MCF 10A (cell line): ENCODE results near the gene POLR1G. TPM values are rescaled to one million over a fixed set of nuclear protein-coding genes. Genes with fewer than 3 reads are reported as not detected.
"Not testable (repeated sequence)": the region's sequence is repeated elsewhere in the genome, so short reads cannot be mapped to it uniquely, and the experiment has no call there.

Experiments
- BruUV-seq: library from RNA; stranded (reverse); fragments of 400-500 nt; replicated peaks from 2 replicates; lab custom pipeline; 2021; lab: Mats Ljungman, UMichigan
- CTCF ChIA-PET: fragments of 300-600 bp; sonication (Branson Sonifier 250); formaldehyde crosslinking; extraction: SDS; loops from one replicate; lab custom pipeline; 2021; ENCODE audit warnings: antibody characterized with exemption, inconsistent platforms; lab: Yijun Ruan, JAX
- POLR2A ChIA-PET: fragments of 300-600, 350-650 bp; sonication (Branson Sonifier 250); formaldehyde crosslinking; extraction: SDS; loops from one replicate; lab custom pipeline; 2020; ENCODE audit warnings: antibody characterized with exemption, inconsistent platforms; lab: Yijun Ruan, JAX
- DNase-seq: peaks from one replicate; pipeline ENCODE4 v3.0.0-alpha.2; 2018; ENCODE audit not compliant: unreplicated experiment
- H3K27ac Mint-ChIP-seq: one replicate; pipeline ENCODE4 v1.8.0; 2022; ENCODE audit warnings: mild to moderate bottlenecking, low read depth, mixed read lengths; ENCODE audit not compliant: unreplicated experiment
- H3K27me3 Mint-ChIP-seq: one replicate; pipeline ENCODE4 v1.8.0; 2022; ENCODE audit warnings: mixed read lengths; ENCODE audit not compliant: insufficient read depth, unreplicated experiment
- H3K36me3 Mint-ChIP-seq: one replicate; pipeline ENCODE4 v1.8.0; 2022; ENCODE audit warnings: mild to moderate bottlenecking, moderate library complexity, mixed read lengths; ENCODE audit not compliant: insufficient read depth, unreplicated experiment
- H3K4me1 Mint-ChIP-seq: one replicate; pipeline ENCODE4 v1.8.0; 2022; ENCODE audit warnings: mixed read lengths; ENCODE audit not compliant: insufficient read depth, unreplicated experiment
- H3K4me3 Mint-ChIP-seq: one replicate; pipeline ENCODE4 v1.8.0; 2022; ENCODE audit warnings: mild to moderate bottlenecking, moderate library complexity, mixed read lengths; ENCODE audit not compliant: unreplicated experiment
- H3K9me3 Mint-ChIP-seq: one replicate; pipeline ENCODE4 v1.8.0; 2022; ENCODE audit warnings: mixed read lengths; ENCODE audit not compliant: unreplicated experiment
- intact Hi-C: fragments of 100-400 bp; cut with micrococcal nuclease; formaldehyde crosslinking; loops from 2 replicates; pipeline ENCODE4 v1.14.1; 2022
- total RNA-seq: library from RNA; stranded (reverse); gene quantifications from 2 replicates; pipeline ENCODE4 v1.2.3, GENCODE V29; 2022
- TF ChIP-seq, protein P1 (sequence below): fragments of 200-600 bp; IDR thresholded peaks from one replicate; pipeline ENCODE4 v1.8.0; 2022; ENCODE audit warnings: antibody characterized with exemption, mild to moderate bottlenecking; ENCODE audit not compliant: unreplicated experiment

POLR1G gene
- total RNA-seq, 1 experiment from 2014 or later: 17.6 TPM

GRCh38 chr19:45424191-45425058, 18.0 kb downstream of the POLR1G start:
- H3K27me3 Mint-ChIP-seq: no peaks in the 10 kb centered on the region
- H3K4me3 Mint-ChIP-seq: peak overlapping the region; percentile 97
- intact Hi-C loops: no loop called here
- no peaks in the 10 kb centered on the region for H3K9me3 Mint-ChIP-seq
- TSS peak; percentile 84 for BruUV-seq
- peaks cover 20% of the 10 kb centered on the region for H3K36me3 Mint-ChIP-seq
- ChIA-PET CTCF (interaction anchor here (0.6 to 21.1 kb wide), 5 partner anchors 10 to 1826 kb away, joined by 3 to 386 read pairs (median 3); no protein-coding TSS in a partner anchor), POLR2A (interaction anchor here (0.6 to 3.4 kb wide), 23 partner anchors 9 to 1042 kb away, joined by 3 to 82 read pairs (median 6); partner anchors contain the start of genes FOSB, PPP1R13L and SIX5)
- TF ChIP-seq, protein P1, sequence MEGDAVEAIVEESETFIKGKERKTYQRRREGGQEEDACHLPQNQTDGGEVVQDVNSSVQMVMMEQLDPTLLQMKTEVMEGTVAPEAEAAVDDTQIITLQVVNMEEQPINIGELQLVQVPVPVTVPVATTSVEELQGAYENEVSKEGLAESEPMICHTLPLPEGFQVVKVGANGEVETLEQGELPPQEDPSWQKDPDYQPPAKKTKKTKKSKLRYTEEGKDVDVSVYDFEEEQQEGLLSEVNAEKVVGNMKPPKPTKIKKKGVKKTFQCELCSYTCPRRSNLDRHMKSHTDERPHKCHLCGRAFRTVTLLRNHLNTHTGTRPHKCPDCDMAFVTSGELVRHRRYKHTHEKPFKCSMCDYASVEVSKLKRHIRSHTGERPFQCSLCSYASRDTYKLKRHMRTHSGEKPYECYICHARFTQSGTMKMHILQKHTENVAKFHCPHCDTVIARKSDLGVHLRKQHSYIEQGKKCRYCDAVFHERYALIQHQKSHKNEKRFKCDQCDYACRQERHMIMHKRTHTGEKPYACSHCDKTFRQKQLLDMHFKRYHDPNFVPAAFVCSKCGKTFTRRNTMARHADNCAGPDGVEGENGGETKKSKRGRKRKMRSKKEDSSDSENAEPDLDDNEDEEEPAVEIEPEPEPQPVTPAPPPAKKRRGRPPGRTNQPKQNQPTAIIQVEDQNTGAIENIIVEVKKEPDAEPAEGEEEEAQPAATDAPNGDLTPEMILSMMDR: no peak
- peaks cover 34% of the 10 kb centered on the region for H3K4me1 Mint-ChIP-seq
- H3K27ac Mint-ChIP-seq: peak overlapping the region; percentile 100
- peak; percentile 98 for DNase-seq

DNA sequence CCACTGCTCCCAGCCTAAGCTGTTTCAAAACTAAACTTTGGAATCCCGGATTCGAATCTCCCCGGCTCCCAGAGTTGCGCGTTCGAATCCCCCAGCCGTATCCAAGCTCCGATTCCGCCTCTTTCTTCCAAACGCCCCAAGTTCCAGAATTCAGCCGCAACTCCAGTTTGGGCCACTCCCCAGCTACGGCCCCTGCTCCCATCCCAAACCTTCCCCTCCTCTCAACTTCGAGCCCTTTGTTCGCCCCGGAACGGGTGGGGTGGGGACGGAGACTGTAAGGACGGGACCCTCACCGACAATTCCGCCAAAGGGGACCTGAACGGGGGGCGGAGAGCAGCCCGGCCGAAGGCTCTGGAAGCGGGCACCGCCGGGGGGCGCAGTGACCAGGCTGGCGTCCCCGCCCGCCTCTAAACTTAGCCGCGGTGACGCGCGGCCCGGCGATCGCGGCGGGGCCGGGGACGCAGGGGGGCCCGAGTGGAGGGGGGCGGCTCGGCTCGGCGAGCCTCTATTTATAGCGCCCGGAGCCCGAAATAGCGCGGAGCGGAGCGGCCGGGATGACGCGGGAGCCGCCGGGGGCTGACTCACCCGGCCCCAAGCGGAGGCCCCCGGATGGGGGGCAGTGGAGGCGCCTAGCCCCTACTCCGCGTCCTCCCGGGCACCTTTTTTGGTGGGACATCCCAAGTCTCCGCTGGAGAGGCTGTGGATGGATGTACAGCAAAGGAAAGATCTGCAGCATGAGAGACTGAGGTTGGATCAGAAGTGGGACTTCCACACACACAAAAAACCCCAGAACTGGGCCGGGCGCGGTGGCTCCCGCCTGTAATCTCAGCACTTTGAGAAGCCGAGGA, 22.2 kb downstream of the POLR1G start:
- intact Hi-C loops: no loop called here
- no peak overlapping the region for H3K27ac Mint-ChIP-seq
- CTCF ChIA-PET: interaction anchor here (0.6 to 21.1 kb wide), 7 partner anchors 10 to 252 kb away, joined by 3 to 386 read pairs (median 4); no protein-coding TSS in a partner anchor
- POLR2A ChIA-PET: interaction anchor here (0.7 to 2.6 kb wide), 2 partner anchors 50 kb away, joined by 3 to 11 read pairs; no protein-coding TSS in a partner anchor
- no peaks in the 10 kb centered on the region for H3K27me3 Mint-ChIP-seq
- TF ChIP-seq, protein P1: peak; percentile 39
- H3K36me3 Mint-ChIP-seq: no peaks in the 10 kb centered on the region
- H3K4me3 Mint-ChIP-seq: peak overlapping the region; percentile 68
- no peaks in the 10 kb centered on the region for H3K9me3 Mint-ChIP-seq
- no peak for DNase-seq
- peaks cover 10% of the 10 kb centered on the region for H3K4me1 Mint-ChIP-seq
- BruUV-seq: no TSS peak

DNA sequence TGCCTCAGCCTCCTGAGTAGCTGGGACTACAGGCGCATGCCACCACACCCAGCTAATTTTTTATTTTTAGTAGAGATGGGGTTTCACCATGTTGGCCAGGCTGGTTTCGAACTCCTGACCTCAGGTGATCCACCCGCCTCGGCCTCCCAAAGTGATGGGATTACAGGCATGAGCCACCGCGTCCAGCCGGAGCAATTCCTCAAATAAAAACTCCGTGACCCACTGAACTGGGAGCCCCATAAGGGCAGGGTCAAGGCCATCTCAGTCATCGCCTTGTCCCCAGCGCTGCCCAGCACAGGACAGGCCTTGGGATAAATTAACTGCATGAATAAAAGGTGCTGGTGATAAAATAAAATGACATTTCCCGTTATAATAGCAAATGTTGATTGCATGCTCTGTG, 23.5 kb downstream of the POLR1G start:
- DNase-seq, H3K4me3 Mint-ChIP-seq, H3K36me3 Mint-ChIP-seq, H3K27me3 Mint-ChIP-seq, BruUV-seq, H3K27ac Mint-ChIP-seq, H3K9me3 Mint-ChIP-seq, intact Hi-C loops: not testable (repeated sequence)
- CTCF ChIA-PET: interaction anchor here (21.1 kb wide), 1 partner anchor 51 kb away, joined by 386 read pairs; no protein-coding TSS in a partner anchor
- peaks cover 10% of the 10 kb centered on the region for H3K4me1 Mint-ChIP-seq
- POLR2A ChIA-PET: interaction anchor here (0.6 to 2.0 kb wide), 5 partner anchors 9 to 49 kb away, joined by 3 to 8 read pairs (median 4); partner anchors contain the start of gene PPP1R13L

DNA sequence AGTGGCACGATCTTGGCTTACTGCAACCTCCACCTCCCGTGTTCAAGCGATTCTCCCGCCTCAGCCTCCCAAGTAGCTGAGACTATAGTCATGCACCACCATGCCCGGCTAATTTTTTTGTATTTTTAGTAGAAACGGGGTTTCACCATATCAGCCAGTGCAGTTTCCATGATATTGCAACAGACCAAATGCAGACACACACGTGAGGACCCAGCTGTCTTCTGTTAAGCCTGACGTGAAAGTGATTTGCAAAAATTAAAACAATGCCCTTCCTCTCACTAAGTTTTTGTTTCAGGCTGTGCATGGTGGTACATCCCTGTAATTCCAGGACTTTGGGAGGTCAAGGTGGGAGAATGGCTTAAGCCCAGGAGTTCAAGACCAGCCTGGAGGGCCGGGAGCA, 24.6 kb downstream of the POLR1G start:
- H3K4me1 Mint-ChIP-seq, BruUV-seq, DNase-seq, H3K36me3 Mint-ChIP-seq, H3K4me3 Mint-ChIP-seq, H3K9me3 Mint-ChIP-seq, H3K27me3 Mint-ChIP-seq, H3K27ac Mint-ChIP-seq, intact Hi-C loops: not testable (repeated sequence)
- CTCF ChIA-PET: interaction anchor here (1.3 to 21.1 kb wide), 2 partner anchors 8 to 50 kb away, joined by 4 to 386 read pairs; no protein-coding TSS in a partner anchor
- POLR2A ChIA-PET: interaction anchor here (0.8 to 2.0 kb wide), 4 partner anchors 26 to 54 kb away, joined by 3 to 8 read pairs (median 4); partner anchors contain the start of gene PPP1R13L

DNA sequence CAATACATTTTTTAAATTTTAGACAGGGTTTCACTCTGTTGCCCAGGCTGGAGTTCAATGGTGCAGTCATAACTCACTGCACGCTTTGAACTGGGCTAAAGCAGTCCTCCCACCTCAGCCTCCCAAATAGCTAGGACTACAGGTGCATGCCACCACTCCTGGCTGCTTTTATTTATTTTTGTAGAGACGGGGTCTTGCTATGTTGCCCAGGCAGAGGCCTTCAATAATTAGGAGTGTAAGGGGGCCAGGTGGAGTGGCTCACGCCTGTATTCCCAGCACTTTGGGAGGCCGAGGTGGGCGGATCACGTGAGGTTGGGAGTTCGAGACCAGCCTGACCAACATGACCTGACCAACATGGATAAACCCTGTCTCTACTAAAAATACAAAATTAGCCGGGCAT, 26.1 kb downstream of the POLR1G start:
- H3K4me3 Mint-ChIP-seq: not testable (repeated sequence)

More for the DNA sequence above, 26.1 kb downstream of the POLR1G start:
- DNase-seq, BruUV-seq, H3K27me3 Mint-ChIP-seq, intact Hi-C loops, H3K27ac Mint-ChIP-seq, H3K9me3 Mint-ChIP-seq, H3K36me3 Mint-ChIP-seq, H3K4me1 Mint-ChIP-seq: not testable (repeated sequence)
- CTCF ChIA-PET: interaction anchor here (0.5 to 21.1 kb wide), 4 partner anchors 18 to 250 kb away, joined by 3 to 386 read pairs (median 4); partner anchors contain the start of gene FOSB
- POLR2A ChIA-PET: interaction anchor here (0.6 kb wide), 1 partner anchor 521 kb away, joined by 3 read pairs; no protein-coding TSS in a partner anchor
